Gastroesophageal sphincter (tissue), 3 donors: ENCODE results near the gene NDUFA7.

Experiments
- POLR2AphosphoS5 ChIP-seq: sonication (generic); formaldehyde crosslinking; IDR thresholded peaks from one replicate; pipeline ENCODE4 v1.6.1; 2017; ENCODE audit warnings: antibody characterized with exemption
- TF ChIP-seq, protein P1 (sequence below), 4 experiments: fragments of 200-600 bp in 2 of 4; fragments of 450-650 bp in 2 of 4; sonication (generic) in 1 of 4; IDR thresholded peaks; one replicate each; pipeline ENCODE4 v1.5.1; 2017 to 2019; ENCODE audit warnings: antibody characterized with exemption in 4 of 4, mild to moderate bottlenecking in 2 of 4, moderate library complexity in 2 of 4

- no peak for TF ChIP-seq POLR2AphosphoS5
- TF ChIP-seq, protein P1, sequence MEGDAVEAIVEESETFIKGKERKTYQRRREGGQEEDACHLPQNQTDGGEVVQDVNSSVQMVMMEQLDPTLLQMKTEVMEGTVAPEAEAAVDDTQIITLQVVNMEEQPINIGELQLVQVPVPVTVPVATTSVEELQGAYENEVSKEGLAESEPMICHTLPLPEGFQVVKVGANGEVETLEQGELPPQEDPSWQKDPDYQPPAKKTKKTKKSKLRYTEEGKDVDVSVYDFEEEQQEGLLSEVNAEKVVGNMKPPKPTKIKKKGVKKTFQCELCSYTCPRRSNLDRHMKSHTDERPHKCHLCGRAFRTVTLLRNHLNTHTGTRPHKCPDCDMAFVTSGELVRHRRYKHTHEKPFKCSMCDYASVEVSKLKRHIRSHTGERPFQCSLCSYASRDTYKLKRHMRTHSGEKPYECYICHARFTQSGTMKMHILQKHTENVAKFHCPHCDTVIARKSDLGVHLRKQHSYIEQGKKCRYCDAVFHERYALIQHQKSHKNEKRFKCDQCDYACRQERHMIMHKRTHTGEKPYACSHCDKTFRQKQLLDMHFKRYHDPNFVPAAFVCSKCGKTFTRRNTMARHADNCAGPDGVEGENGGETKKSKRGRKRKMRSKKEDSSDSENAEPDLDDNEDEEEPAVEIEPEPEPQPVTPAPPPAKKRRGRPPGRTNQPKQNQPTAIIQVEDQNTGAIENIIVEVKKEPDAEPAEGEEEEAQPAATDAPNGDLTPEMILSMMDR (IDR thresholded peaks at IDR 0.05): no peak
These were observed 14.7 kb downstream of the NDUFA7 start for GRCh38 chr19:8306235-8307054.
